Activated T-cell treated with anti-CD3 and anti-CD28 coated beads, Interleukin-2, amount 50 U/mL, for 24 hours (primary cell): Measurements from ENCODE around the gene C9orf153.

ENCODE experiments used
- DNase-seq: peaks from one replicate; pipeline ENCODE4 v3.0.0-alpha.2; 2020
- H3K27ac Mint-ChIP-seq: 2 replicates; pipeline ENCODE4 v1.8.0; 2020; ENCODE audit warnings: mild to moderate bottlenecking, mixed read lengths
- H3K27me3 Mint-ChIP-seq: 2 replicates; pipeline ENCODE4 v1.8.0; 2020; ENCODE audit warnings: mixed read lengths
- H3K36me3 Mint-ChIP-seq: 2 replicates; pipeline ENCODE4 v1.8.0; 2020; ENCODE audit warnings: low read depth, mixed read lengths
- H3K4me1 Mint-ChIP-seq: 2 replicates; pipeline ENCODE4 v1.8.0; 2020; ENCODE audit warnings: low read depth, mixed read lengths
- H3K4me3 Mint-ChIP-seq: 2 replicates; pipeline ENCODE4 v1.8.0; 2020; ENCODE audit warnings: mild to moderate bottlenecking, moderate library complexity, mixed read lengths
- H3K9me3 Mint-ChIP-seq: 2 replicates; pipeline ENCODE4 v1.8.0; 2020; ENCODE audit warnings: mixed read lengths

The C9orf153 gene

DNA sequence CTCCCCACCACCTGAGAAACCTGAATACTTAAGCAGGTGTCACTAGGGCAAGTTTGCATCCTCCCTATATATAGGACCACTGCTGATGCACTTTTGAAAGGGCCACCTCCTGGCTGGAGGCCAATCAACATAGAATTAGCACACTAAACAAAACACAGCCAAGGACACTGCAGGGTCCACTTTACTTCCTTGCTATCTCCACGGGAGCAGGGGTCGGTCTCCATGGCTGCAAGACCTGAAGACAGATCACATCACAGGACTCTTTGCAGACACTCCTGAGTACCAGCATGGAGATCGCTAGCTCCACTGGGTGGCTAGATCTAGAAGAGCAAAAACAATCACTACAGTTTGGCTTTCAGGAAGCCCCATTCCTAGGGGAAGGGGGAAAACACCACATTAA is 72.3 kb downstream of the C9orf153 start:
- peaks cover 20% of the 10 kb centered on the region for H3K27me3 Mint-ChIP-seq
- no peak overlapping the region for H3K27ac Mint-ChIP-seq
- H3K4me3 Mint-ChIP-seq, result no peak overlapping the region
- H3K36me3 Mint-ChIP-seq, result no peaks in the 10 kb centered on the region
- no peaks in the 10 kb centered on the region for H3K4me1 Mint-ChIP-seq
- DNase-seq, result no peak
- peaks cover 12% of the 10 kb centered on the region for H3K9me3 Mint-ChIP-seq

DNA sequence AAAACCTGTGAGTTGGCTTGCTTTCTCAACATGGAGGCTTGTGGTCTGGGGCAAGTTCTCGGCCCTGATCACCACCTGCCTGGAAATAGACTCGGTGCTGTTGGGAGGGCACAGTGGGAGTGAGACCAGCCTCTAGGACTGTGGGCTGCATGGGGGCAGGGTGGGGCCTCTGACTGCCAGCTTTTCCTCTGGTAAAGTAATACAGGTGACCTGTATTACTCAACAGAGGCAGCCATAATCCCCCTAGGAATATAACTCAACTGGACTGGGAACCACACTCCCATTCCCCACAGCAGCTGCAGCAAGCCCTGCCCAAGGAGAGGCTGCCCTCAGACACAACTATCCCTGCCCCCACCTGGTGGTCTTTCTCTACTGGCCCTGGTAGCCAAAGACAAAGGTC is 72.8 kb downstream of the C9orf153 start:
- Mint-ChIP-seq H3K9me3 (peaks cover 10% of the 10 kb centered on the region), H3K27me3 (peaks cover 20% of the 10 kb centered on the region), H3K36me3 (no peaks in the 10 kb centered on the region), H3K4me3 (no peak overlapping the region), H3K27ac (no peak overlapping the region), H3K4me1 (no peaks in the 10 kb centered on the region)
- no peak for DNase-seq

DNA sequence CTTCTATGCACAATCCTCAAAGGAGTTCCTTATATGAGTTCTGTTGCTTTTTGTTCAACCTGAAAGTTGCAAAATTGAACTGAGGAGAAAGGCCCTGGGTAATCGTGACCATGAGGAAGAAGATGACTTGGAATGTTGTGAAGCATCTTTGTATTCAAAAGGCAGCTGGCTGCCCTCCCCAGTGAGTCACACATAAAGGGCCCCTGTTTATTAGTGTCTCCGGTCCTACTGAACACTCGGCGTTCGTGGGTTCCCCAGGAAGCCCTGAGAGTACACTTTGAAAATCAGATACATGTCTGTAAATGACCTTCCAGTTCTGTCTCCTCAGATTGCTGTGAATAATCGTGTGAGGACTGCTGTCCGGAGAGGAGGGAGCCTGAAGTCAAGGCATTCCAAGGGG is 73.6 kb downstream of the C9orf153 start:
- no peaks in the 10 kb centered on the region for H3K4me1 Mint-ChIP-seq
- H3K36me3 Mint-ChIP-seq, result no peaks in the 10 kb centered on the region
- peaks cover 10% of the 10 kb centered on the region for H3K9me3 Mint-ChIP-seq
- no peak for DNase-seq
- no peak overlapping the region for H3K27ac Mint-ChIP-seq
- H3K27me3 Mint-ChIP-seq, result peaks cover 20% of the 10 kb centered on the region
- H3K4me3 Mint-ChIP-seq, result no peak overlapping the region

DNA sequence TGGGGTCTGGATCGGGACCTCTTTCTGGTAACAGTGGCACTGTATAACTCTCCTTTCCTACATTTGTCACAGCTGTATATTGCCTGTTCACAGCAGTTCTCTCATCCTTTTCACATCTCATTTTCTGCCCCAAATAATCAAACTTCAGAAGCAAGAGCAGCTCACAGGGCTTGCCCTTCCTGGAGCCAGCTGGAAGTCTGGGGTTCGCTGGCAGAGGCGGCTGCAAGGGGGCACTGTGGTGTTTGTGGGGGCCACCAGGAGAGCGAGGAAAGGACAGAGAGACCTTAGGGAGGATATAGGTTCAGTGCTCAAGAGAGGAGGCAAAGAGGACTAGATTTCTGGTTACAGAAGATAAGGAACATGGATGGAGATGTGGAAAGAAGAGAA is 75.3 kb downstream of the C9orf153 start:
- no peaks in the 10 kb centered on the region for H3K4me1 Mint-ChIP-seq
- H3K9me3 Mint-ChIP-seq, result no peaks in the 10 kb centered on the region
- no peak overlapping the region for H3K27ac Mint-ChIP-seq
- DNase-seq, result no peak
- H3K36me3 Mint-ChIP-seq, result no peaks in the 10 kb centered on the region
- H3K27me3 Mint-ChIP-seq, result peaks cover 17% of the 10 kb centered on the region
- no peak overlapping the region for H3K4me3 Mint-ChIP-seq

DNA sequence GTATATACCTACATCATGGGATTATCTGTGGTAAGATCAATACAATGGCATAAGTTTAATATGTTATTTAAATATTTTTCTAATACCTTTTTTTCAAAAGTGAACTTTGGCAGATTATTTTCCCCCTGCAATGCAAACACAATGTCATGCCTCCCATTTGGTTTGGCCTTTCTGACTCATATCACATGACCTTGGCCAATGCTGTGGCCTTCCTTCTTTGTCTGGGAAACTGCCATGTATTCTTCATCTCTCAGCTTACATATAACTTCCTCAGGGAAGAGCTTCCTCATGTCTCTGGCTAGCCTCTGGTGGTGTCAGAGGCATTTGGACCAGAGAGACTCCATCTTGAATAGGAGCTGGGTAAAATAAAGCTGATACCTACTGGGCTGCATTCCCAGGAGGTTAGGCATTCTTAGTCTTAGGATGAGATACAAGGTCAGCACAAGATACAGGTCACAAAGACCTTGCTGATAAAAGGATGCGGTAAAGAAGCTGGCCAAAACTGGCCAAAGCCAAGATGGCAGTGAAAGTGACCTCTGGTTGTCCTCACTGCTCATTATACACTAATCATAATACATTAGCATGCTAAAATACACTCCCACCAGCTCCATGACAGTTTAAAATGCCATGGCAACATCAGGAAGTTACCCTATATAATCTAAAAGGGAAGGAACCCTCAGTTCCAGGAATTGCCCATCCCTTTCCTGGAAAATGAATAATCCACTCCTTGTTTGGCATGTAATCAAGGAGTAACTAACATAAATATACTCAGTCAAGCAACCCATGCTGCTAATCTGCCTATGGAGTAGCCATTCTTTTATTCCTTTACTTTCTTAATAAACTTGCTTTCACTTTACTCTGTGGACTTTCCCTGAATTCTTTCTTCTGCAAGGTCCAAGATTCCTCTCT is 76.0 kb downstream of the C9orf153 start:
- Mint-ChIP-seq H3K4me3 (no peak overlapping the region), H3K27ac (no peak overlapping the region), H3K9me3 (no peaks in the 10 kb centered on the region), H3K27me3 (peaks cover 17% of the 10 kb centered on the region), H3K36me3 (no peaks in the 10 kb centered on the region), H3K4me1 (no peaks in the 10 kb centered on the region)
- DNase-seq, result no peak

DNA sequence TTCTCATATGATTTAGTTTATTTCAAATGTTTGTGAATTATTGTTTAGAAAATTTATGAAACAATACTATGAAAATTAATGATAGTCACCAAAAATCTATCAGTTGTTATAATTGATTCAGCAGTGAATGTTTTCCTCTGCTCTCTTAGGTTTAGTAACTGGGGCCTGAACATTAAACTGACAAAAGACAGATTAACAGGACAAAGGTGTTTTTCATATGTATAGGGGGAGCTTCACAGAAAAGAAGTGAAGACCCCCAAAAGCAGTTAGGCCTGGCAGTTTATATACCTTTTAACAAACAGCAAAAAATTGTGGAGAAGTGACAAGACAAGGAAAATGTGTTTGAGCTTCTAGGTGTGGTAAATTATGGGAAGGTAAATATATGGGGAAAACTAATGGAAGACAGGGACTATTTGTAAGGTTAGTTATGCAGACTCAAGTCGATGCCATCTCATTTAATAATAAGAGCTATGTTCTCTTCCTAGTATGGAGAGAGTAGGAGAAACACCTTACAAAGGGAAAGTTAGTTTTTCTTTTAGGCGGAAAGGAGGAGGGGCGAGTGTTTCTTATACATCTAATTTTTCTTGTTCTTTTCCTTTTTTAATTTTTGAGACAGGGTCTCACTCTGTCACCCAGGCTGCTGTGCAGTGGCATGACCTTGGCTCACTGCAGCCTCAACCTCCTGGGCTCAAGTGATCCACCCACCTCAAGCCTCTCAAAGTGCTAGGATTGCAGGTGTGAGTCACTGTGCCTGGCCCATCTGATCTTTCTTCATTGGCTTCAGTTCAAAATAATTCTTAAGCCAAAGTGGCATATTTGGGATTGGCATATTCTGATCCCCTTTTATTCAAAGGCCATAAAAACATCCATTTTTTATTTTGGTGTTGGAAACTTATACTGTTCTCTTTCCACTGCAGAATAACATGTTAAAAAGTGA is 77.8 kb downstream of the C9orf153 start:
- Mint-ChIP-seq H3K4me1 (no peaks in the 10 kb centered on the region), H3K27me3 (peaks cover 13% of the 10 kb centered on the region), H3K27ac (no peak overlapping the region), H3K9me3 (no peaks in the 10 kb centered on the region), H3K4me3 (no peak overlapping the region), H3K36me3 (no peaks in the 10 kb centered on the region)
- no peak for DNase-seq

DNA sequence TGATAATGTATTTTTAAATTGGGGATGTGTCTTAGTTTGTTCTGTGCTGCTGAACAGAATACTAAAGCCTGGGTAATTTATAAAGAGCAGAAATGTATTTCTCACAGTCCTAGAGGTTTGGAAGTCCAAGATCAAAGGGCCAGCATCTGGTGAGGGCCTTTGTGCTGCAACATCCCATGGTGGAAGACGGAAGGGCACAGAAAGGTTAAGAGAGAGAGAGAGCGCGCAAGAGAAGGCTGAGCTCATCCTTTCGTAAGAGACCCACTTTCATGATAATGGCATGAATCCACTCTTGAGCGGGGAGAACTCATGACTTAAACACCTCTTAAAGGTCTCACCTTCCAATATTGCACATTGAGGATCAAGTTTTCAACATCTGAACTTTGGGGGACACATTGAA is 81.0 kb downstream of the C9orf153 start:
- H3K4me1 Mint-ChIP-seq, result no peaks in the 10 kb centered on the region
- H3K27ac Mint-ChIP-seq, result no peak overlapping the region
- H3K36me3 Mint-ChIP-seq, result no peaks in the 10 kb centered on the region

DNA sequence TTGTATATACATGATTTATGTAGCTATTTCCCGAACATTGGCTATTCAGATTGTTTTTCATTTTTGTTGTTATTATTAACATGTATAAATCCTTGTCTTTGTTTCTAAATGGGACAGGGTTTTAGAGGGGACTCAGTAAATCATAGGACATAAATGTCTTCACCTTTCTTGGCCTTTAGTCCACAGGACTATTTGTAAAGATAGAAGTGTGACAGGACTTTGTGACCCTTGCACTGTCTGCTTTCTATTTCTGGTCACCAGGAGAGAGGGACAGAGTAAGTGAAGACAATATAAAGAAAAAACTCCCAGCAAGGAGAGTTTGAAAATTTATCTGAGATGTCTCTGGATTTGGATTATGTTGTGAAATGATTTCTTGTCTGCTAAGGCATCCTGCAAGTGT is 81.5 kb downstream of the C9orf153 start:
- DNase-seq, result no peak
- H3K36me3 Mint-ChIP-seq, result no peaks in the 10 kb centered on the region
- no peaks in the 10 kb centered on the region for H3K4me1 Mint-ChIP-seq
- peaks cover 10% of the 10 kb centered on the region for H3K27me3 Mint-ChIP-seq
- no peaks in the 10 kb centered on the region for H3K9me3 Mint-ChIP-seq
- H3K4me3 Mint-ChIP-seq, result no peak overlapping the region
- no peak overlapping the region for H3K27ac Mint-ChIP-seq

More for the DNA sequence above, 81.0 kb downstream of the C9orf153 start:
- Mint-ChIP-seq H3K4me3 (no peak overlapping the region), H3K9me3 (no peaks in the 10 kb centered on the region), H3K27me3 (peaks cover 14% of the 10 kb centered on the region)
- no peak for DNase-seq

DNA sequence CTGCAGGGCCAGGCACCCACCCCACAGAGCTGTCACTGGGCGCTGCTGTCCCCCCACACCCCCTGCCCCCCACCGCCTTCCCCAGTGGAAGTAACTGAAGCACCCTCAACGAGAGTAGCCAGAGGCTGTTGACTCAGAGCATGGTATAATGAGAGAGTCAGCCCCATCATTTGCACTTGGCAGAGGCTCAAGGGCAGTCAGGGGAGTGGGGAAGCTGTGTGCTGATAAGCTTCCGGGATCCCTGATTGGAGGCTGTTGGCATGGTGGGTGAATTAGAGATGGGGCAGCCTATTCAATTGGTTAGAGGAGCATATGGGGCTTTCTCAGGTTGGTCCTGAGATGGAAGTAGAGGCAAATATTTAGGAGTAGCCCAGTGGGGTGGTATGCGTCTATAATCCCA is 83.0 kb downstream of the C9orf153 start:
- peaks cover 10% of the 10 kb centered on the region for H3K27me3 Mint-ChIP-seq
- no peak for DNase-seq
- no peak overlapping the region for H3K27ac Mint-ChIP-seq
- H3K4me3 Mint-ChIP-seq, result no peak overlapping the region
- H3K36me3 Mint-ChIP-seq, result no peaks in the 10 kb centered on the region
- no peaks in the 10 kb centered on the region for H3K4me1 Mint-ChIP-seq
- no peaks in the 10 kb centered on the region for H3K9me3 Mint-ChIP-seq

DNA sequence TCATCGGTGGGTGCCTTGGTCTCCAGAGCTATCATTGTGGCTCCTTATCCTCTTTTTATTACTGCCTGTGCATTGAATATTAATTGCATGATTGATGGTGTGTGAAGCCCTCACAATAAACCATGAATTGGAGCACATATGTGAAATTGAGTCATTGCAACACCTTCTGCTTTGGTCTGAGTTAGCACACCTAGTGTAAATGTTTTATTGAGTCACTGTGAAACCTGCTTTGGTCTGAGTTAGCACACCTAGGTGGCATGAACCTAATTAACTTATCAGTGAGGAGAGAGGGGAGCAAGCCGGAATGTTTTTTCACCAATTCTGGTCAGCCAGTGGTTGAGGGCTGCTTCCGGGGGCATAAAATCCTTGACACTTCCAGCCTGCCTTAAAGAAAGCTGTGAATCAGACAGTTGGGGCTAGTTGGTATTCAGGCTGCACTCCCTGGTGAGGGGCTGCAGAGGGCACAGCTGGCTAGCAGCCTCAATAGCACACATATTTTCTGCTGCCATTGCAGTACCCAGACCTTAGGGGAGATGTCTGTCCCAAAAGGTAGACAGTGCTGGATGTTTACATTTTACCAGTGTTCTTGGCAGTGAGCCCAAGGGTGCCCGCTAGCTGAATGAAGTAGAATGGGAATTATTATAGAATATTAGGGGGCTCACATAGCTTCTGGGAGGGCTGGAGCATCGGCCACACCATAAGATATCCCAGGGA is 83.6 kb downstream of the C9orf153 start:
- Mint-ChIP-seq H3K27me3 (peaks cover 10% of the 10 kb centered on the region), H3K36me3 (no peaks in the 10 kb centered on the region), H3K4me1 (no peaks in the 10 kb centered on the region), H3K27ac (no peak overlapping the region), H3K9me3 (no peaks in the 10 kb centered on the region), H3K4me3 (no peak overlapping the region)
- no peak for DNase-seq

DNA sequence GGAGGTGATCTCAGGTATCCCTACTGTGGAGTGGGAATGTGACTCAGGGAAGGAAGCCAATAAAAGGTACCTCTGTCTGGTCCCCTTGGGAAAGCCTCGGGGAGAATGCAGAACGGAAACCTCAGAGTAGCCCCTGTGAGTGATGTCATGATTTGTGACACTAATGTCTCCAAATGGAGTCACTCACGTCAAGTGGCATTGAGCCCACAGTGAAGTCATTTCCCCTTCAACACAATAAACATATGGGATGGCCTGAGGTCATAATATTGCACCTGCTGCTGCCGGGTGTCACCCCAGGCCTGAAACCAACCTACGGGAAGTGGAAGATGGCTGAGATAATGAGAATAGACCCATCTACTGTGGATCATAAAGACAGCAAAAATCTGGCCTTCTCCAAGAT is 84.2 kb downstream of the C9orf153 start:
- Mint-ChIP-seq H3K36me3 (no peaks in the 10 kb centered on the region), H3K4me1 (no peaks in the 10 kb centered on the region), H3K27me3 (peaks cover 10% of the 10 kb centered on the region), H3K4me3 (no peak overlapping the region), H3K9me3 (no peaks in the 10 kb centered on the region), H3K27ac (no peak overlapping the region)
- no peak for DNase-seq
